Superior temporal gyrus (tissue), 1 donor: Measurements from ENCODE around the gene MAPKAPK3.
A peak's percentile ranks its signal among the peaks of the same experiment; 100 is the strongest.

Experiments
- DNase-seq: peaks from one replicate; pipeline ENCODE4 v3.0.0-alpha.2; 2016; ENCODE audit errors: extremely low spot score

The MAPKAPK3 gene

GRCh38 chr3:50587806-50588758 is 28.9 kb upstream of the MAPKAPK3 start:
- DNase-seq, result no peak

- DNase-seq, result no peak
Observed at GRCh38 chr3:50588759-50589433, 28.1 kb upstream of the MAPKAPK3 start.

GRCh38 chr3:50591196-50591741 is 25.7 kb upstream of the MAPKAPK3 start:
- no peak for DNase-seq

- DNase-seq, result no peak
Observed at GRCh38 chr3:50592568-50592967, 24.4 kb upstream of the MAPKAPK3 start.

GRCh38 chr3:50594253-50594785 is 22.6 kb upstream of the MAPKAPK3 start:
- DNase-seq, result no peak

- no peak for DNase-seq
Observed at GRCh38 chr3:50599115-50599715, 17.7 kb upstream of the MAPKAPK3 start.

GRCh38 chr3:50599716-50600118 is 17.2 kb upstream of the MAPKAPK3 start:
- no peak for DNase-seq

GRCh38 chr3:50600141-50600753 is 16.7 kb upstream of the MAPKAPK3 start:
- no peak for DNase-seq

- peak; percentile 75 for DNase-seq
Observed at GRCh38 chr3:50600841-50601591, 15.9 kb upstream of the MAPKAPK3 start.

- no peak for DNase-seq
Observed at GRCh38 chr3:50602595-50603191, 14.3 kb upstream of the MAPKAPK3 start.

- no peak for DNase-seq
Observed at GRCh38 chr3:50603261-50604109, 13.5 kb upstream of the MAPKAPK3 start.

- DNase-seq, result no peak
Observed at GRCh38 chr3:50604110-50604621, 12.8 kb upstream of the MAPKAPK3 start.

- DNase-seq, result no peak
Observed at GRCh38 chr3:50604628-50605588, 12.0 kb upstream of the MAPKAPK3 start.

GRCh38 chr3:50605901-50606326 is 11.0 kb upstream of the MAPKAPK3 start:
- no peak for DNase-seq

- no peak for DNase-seq
Observed at GRCh38 chr3:50606596-50606995, 10.4 kb upstream of the MAPKAPK3 start.

GRCh38 chr3:50607271-50608091 is 9.5 kb upstream of the MAPKAPK3 start:
- no peak for DNase-seq

- no peak for DNase-seq
Observed at GRCh38 chr3:50608278-50608677, 8.7 kb upstream of the MAPKAPK3 start.
